HG02981 (cell line): ENCODE measurements around the gene ST6GALNAC1.

Source experiments
- ATAC-seq: cut with Tn5 transposase; IDR thresholded peaks from one replicate; pipeline ENCODE4 v1.9.1; 2021; ENCODE audit warnings: mild to moderate bottlenecking, moderate library complexity; ENCODE audit not compliant: unreplicated experiment

Gene ST6GALNAC1

GRCh38 chr17:76581515-76581914 is 62.0 kb downstream of the ST6GALNAC1 start:
- no peak for ATAC-seq

DNA sequence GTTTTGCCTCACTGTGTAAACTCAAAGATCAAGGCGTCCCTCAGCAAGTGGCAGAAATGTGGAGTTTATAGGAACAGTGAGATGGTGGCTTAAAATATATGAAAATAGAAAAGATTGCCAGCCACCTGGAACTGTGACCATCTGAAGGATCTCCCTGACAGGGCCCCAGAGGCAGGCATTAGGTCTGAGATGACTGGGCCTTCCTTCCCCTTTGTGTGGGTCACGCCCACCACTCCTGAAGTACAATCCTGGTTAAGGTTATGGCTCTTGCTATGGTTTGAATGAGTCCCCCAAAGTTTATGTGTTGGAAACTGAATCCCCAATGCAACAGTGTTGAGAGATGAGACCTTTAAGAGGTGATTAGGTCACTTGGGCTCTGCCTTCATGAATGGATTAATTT is 64.3 kb downstream of the ST6GALNAC1 start:
- ATAC-seq = no peak

DNA sequence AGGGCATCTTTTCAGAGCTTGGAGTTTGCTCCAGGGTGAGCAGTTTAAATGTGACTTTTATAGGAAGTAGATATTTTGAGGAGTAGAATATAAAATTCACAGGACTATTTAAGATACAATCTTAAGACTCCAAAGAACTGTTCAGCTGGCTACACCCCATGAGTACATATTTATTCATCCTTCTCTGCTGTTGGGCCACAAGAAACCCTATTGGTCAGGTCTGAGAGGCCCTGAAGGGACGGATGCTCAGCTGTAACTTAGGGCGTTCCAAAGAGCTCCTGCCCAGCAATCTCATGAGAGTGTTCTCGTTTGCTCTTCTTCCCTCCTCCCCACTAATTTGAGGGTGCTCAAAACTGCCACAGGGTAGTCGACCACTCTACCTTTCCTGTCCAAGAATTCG is 65.2 kb downstream of the ST6GALNAC1 start:
- ATAC-seq = no peak

- ATAC-seq = no peak
These were observed 65.7 kb downstream of the ST6GALNAC1 start for GRCh38 chr17:76577876-76578275.

DNA sequence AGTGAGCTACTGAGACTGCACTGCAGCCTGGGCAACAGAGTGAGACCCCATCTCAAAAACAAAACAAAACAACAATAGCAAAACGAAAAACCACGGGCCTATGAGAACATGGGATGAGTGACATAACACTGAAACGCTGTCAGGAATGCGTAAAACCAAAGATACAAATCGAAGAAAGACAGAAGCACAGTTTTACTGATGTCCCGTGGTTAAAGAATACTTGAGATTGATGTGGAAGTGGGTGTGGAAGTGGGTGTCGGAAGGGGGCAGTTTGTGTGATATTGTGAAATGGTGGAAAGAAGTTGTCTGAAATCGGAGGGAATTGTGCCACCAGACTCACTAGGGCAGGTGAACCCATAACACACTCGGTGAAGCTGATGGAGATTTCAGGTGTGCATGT is 67.4 kb downstream of the ST6GALNAC1 start:
- ATAC-seq = no peak

DNA sequence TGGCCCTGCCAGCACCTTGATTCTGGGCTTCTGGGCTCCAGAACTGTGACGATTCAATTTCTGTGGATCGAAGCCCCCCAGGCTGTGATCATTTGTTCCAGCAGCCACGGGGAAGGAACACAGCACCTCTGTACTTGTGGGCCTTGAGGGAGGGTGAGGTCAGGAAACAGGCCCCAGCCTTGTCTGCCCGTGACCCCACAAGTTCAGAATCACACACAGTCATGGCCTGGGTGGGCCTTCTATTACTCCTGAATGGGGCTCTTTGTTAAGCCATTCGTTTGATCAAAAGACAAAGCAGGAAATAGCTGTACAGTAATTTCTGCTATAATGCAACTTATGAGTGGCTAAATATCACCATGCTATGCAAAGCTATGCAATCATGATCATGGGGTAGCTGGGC is 68.0 kb downstream of the ST6GALNAC1 start:
- ATAC-seq = no peak
